ENCODE results near the gene ASCC1.
A peak's percentile ranks its signal among the peaks of the same experiment; 100 is the strongest.
"Not testable (repeated sequence)": the region's sequence is repeated elsewhere in the genome, so short reads cannot be mapped to it uniquely, and the experiment has no call there.

ASCC1 gene

DNA sequence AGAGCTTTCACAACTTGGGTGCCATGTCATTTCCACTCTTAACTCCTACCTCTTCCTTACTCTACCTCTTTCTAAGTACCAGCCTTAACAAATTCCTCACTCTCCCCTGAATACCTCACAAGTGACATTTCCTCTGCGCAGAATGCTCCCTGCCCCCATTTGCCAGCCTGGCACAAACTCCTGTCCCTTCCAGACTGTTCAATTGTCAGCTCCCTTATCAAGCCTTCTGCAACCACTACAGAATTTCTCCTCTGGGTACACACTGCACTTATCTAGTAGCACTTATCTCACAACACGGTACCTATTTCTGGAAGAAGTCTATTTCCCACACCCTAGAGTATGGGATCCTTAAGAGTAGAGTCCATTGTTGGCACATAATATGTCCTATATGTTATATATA, 39.4 kb downstream of the ASCC1 start:
- H3K9me3 Mint-ChIP-seq = no peaks in the 10 kb centered on the region
- no peak overlapping the region for H3K4me3 Mint-ChIP-seq
- no peaks in the 10 kb centered on the region for H3K27me3 Mint-ChIP-seq
- no peak for DNase-seq
- H3K27ac Mint-ChIP-seq = no peak overlapping the region
- H3K36me3 Mint-ChIP-seq (ENCODE audit: low read depth) = peaks cover 31% of the 10 kb centered on the region
- peaks cover 11% of the 10 kb centered on the region for H3K4me1 Mint-ChIP-seq (ENCODE audit: low read depth)

DNA sequence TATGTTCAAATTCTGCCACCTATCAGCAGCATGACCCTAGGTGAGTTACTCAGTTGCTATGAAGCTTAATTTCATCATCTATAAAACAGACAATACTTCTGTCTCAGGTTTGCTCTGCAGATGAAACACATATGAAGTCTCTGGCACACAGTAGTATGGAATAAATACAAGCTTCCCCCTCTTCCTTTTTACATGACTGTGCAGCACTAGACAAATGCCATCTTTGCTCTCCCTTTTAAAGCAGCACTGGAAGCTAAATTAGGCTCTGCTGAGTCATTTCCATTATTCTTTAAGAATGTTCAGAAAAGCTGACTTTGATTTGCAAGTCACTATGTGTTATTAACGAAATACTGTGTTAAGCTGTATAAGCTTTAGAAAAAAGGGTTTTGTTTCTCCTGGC, 40.9 kb downstream of the ASCC1 start:
- H3K27ac Mint-ChIP-seq = no peak overlapping the region
- no peaks in the 10 kb centered on the region for H3K27me3 Mint-ChIP-seq
- DNase-seq = no peak
- H3K4me1 Mint-ChIP-seq (ENCODE audit: low read depth) = peaks cover 17% of the 10 kb centered on the region
- no peaks in the 10 kb centered on the region for H3K9me3 Mint-ChIP-seq
- peaks cover 31% of the 10 kb centered on the region for H3K36me3 Mint-ChIP-seq (ENCODE audit: low read depth)
- H3K4me3 Mint-ChIP-seq = no peak overlapping the region

DNA sequence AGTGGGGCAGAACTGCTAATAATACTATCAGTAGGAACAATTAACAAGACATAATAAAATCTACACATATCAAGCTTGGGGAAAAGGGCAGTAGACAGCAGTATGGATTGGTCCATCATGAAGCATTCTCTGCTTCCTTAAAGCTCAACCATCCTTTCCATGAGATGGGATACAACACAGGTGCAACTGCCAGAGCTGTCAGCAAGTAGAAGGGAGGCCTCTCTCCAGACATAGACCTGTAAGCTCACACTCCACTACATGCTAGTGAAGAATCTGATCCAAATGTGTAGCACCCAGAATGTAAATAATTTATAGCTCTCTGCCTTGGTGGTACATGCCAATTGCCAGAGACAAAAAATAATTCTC, 41.8 kb downstream of the ASCC1 start:
- peaks cover 17% of the 10 kb centered on the region for H3K4me1 Mint-ChIP-seq (ENCODE audit: low read depth)
- no peaks in the 10 kb centered on the region for H3K27me3 Mint-ChIP-seq
- H3K9me3 Mint-ChIP-seq = no peaks in the 10 kb centered on the region
- H3K4me3 Mint-ChIP-seq = no peak overlapping the region
- H3K27ac Mint-ChIP-seq = no peak overlapping the region
- no peak for DNase-seq
- peaks cover 29% of the 10 kb centered on the region for H3K36me3 Mint-ChIP-seq (ENCODE audit: low read depth)

DNA sequence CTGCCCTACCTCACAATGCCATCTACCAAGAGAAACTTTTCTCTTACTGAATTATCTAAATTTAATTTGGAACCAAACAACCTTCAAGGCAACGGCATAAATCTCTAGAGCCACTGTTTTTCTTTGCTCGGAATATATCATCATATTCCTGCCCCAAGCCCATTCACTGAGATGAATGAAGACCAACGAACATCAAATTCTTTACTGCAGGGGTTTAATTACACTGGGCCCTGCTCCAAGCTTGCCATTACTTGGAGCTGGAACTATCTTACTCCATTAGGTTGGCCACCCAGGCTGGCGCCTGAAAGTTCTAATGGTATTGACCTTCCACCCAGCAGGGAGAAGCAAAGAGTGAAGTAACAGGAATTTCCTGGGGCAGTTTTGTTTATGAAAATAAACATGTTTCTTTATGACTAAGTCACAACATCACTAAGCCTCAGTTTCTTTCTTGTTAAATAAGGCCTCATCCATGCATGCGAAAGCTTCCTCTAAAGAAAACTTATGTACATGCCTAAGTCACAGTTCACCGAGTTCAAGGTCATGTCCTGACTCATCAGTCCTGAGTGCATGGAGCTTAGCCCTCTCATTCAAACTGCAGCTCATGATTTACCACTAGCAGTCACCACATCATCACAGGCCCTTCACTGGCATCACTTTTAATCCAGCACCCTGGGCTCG, 42.3 kb downstream of the ASCC1 start:
- Mint-ChIP-seq H3K27ac (peak overlapping the region; percentile 42), H3K36me3 (ENCODE audit: low read depth) (peaks cover 27% of the 10 kb centered on the region), H3K27me3 (no peaks in the 10 kb centered on the region), H3K4me3 (no peak overlapping the region), H3K4me1 (ENCODE audit: low read depth) (peaks cover 17% of the 10 kb centered on the region), H3K9me3 (no peaks in the 10 kb centered on the region)
- DNase-seq = no peak

DNA sequence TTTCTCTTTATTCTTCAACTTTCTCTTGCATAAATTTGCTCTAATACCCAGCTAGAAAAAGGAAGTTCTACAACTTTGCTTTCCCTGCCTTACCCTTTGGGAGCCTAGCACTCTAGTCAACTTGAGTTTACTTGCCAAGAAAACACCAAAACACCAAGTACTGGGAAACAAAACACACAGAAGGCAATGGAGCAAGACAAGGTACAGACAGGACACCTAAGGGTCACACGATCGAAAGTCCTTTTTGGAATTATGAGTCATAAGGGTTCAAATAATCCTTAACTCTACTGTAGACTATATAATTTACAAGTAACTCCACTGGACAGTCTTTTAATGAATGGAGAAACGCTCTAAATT, 42.8 kb downstream of the ASCC1 start:
- Mint-ChIP-seq H3K4me1 (ENCODE audit: low read depth) (peaks cover 17% of the 10 kb centered on the region), H3K36me3 (ENCODE audit: low read depth) (peaks cover 26% of the 10 kb centered on the region), H3K27ac (no peak overlapping the region), H3K4me3 (no peak overlapping the region), H3K27me3 (no peaks in the 10 kb centered on the region), H3K9me3 (no peaks in the 10 kb centered on the region)
- no peak for DNase-seq

DNA sequence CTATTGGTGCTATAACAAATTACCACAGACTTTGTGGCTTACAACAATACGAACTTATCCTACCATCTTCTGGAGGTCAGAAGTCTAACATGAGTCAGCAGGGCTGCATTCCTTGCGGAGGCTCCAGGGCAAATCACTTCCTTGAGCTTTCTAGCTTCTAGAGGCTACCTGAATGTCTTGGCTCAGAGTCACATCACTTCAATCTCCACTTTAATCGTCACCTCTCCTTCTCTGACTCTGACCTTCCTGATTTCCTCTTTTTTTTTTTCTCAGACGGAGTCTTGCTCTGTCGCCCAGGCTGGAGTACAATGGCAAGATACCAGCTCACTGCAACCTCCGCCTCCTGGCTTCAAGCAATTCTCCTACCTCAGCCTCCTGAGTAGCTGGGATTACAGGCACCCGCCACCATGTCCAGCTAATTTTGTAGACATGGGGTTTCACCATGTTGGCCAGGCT, 44.9 kb downstream of the ASCC1 start:
- Mint-ChIP-seq H3K27me3 (no peaks in the 10 kb centered on the region), H3K27ac (no peak overlapping the region), H3K9me3 (no peaks in the 10 kb centered on the region), H3K4me3 (no peak overlapping the region), H3K36me3 (ENCODE audit: low read depth) (peaks cover 24% of the 10 kb centered on the region), H3K4me1 (ENCODE audit: low read depth) (peaks cover 18% of the 10 kb centered on the region)
- DNase-seq = no peak

DNA sequence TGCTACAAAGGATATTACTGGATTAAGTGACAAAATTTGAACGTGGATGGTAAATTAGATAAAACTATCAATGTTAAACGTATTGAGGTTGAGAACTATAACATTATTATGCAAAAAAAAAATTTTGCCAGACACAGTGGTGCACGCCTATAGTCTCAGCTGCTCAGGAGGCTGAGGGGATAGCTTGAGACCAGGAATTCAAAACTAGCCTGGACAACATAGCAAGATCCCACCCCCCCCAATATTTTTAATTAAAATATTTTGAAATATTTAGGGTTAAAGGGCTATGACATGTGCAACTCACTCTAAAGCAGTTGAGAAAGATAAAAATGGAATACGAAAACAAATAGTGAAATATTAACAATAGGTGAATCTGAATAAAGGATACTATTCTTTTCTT, 45.3 kb downstream of the ASCC1 start:
- Mint-ChIP-seq H3K9me3 (no peaks in the 10 kb centered on the region), H3K4me1 (ENCODE audit: low read depth) (peaks cover 20% of the 10 kb centered on the region), H3K36me3 (ENCODE audit: low read depth) (peaks cover 24% of the 10 kb centered on the region), H3K27ac (no peak overlapping the region), H3K4me3 (no peak overlapping the region), H3K27me3 (no peaks in the 10 kb centered on the region)
- DNase-seq = no peak

DNA sequence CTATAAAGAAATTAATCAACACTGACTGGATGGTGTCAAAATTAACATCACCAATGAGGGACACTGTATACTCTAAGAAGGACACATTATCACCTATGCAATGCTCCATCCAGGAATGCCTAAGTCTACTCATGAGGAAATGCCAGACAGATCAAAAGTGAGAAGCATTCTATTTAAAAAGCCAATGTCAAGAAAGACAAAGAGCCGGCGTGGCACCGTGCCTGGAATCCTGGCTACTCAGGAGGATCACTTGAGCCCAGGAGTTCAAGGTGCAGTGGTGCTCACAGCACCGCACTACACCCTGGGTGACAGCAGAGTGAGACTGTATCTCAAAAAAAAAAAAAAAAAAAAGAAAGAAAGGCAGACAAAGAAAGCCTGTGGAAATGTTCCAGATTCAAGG, 45.8 kb downstream of the ASCC1 start:
- H3K36me3 Mint-ChIP-seq (ENCODE audit: low read depth) = peaks cover 24% of the 10 kb centered on the region
- no peaks in the 10 kb centered on the region for H3K9me3 Mint-ChIP-seq
- H3K27me3 Mint-ChIP-seq = no peaks in the 10 kb centered on the region
- peaks cover 25% of the 10 kb centered on the region for H3K4me1 Mint-ChIP-seq (ENCODE audit: low read depth)
- no peak overlapping the region for H3K27ac Mint-ChIP-seq
- no peak overlapping the region for H3K4me3 Mint-ChIP-seq
- no peak for DNase-seq

DNA sequence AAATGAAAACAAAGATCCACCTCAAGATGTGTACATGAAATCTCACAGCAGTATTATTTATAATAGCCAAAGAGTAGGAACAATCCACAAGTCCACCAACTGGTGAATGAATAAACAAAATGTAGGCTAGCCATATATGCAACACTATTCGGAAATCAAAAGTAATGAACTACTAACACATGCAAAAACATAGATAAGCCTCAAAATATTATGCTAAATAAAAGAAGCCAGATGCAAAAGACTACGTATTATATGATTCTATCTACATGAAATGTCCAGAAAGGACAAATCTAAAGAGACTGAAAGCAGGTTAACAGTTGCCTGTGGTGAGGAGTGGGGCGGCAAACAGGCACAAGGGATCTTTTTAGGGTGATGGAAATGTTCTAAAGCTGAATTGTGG, 49.0 kb downstream of the ASCC1 start:
- Mint-ChIP-seq H3K27me3 (no peaks in the 10 kb centered on the region), H3K9me3 (no peaks in the 10 kb centered on the region), H3K27ac (no peak overlapping the region), H3K4me1 (ENCODE audit: low read depth) (peaks cover 35% of the 10 kb centered on the region), H3K4me3 (no peak overlapping the region), H3K36me3 (ENCODE audit: low read depth) (peaks cover 29% of the 10 kb centered on the region)
- no peak for DNase-seq

DNA sequence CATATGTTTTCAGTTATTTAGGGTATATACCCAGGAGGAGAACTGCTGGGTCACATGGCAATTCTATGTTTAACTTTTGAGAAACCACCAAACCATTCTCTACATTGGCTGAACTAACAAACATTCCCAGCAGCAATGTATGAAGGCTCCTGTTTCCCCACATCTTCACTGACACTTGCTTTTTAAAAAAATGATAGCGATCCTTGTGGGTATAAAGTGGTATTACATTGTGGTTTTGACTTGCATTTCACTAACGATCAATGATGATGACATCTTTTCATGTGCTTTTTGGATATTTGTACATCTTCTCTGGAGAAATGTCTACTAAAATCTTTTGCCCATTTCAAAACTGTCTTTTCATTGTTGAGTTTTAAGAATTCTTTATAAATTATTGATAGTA, 51.5 kb downstream of the ASCC1 start:
- no peaks in the 10 kb centered on the region for H3K27me3 Mint-ChIP-seq
- H3K4me1 Mint-ChIP-seq (ENCODE audit: low read depth) = peaks cover 35% of the 10 kb centered on the region
- H3K4me3 Mint-ChIP-seq = no peak overlapping the region
- no peaks in the 10 kb centered on the region for H3K9me3 Mint-ChIP-seq
- DNase-seq = no peak
- peaks cover 36% of the 10 kb centered on the region for H3K36me3 Mint-ChIP-seq (ENCODE audit: low read depth)
- H3K27ac Mint-ChIP-seq = peak overlapping the region; percentile 57

DNA sequence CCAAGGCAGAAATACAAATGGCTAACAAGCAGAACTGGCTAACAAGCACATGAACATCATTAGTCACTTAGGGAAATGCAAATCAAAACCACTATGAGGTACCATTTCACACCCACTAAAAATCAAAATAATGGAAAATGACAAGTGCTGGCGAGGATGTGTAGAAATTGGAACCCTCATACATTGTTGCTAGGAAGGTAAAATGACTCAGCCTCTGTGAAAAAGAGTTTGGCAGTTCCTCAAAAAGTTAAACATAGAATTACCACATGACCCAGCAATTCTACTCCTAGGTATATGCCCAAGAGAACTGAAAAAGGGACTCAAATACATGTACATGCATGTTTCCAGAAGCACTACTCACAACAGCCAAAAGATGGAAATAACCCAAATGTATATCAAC, 53.1 kb downstream of the ASCC1 start:
- DNase-seq = no peak
- no peak overlapping the region for H3K4me3 Mint-ChIP-seq
- no peaks in the 10 kb centered on the region for H3K9me3 Mint-ChIP-seq
- H3K36me3 Mint-ChIP-seq (ENCODE audit: low read depth) = peaks cover 43% of the 10 kb centered on the region
- H3K27me3 Mint-ChIP-seq = no peaks in the 10 kb centered on the region
- peak overlapping the region; percentile 73 for H3K27ac Mint-ChIP-seq
- H3K4me1 Mint-ChIP-seq (ENCODE audit: low read depth) = peaks cover 35% of the 10 kb centered on the region

DNA sequence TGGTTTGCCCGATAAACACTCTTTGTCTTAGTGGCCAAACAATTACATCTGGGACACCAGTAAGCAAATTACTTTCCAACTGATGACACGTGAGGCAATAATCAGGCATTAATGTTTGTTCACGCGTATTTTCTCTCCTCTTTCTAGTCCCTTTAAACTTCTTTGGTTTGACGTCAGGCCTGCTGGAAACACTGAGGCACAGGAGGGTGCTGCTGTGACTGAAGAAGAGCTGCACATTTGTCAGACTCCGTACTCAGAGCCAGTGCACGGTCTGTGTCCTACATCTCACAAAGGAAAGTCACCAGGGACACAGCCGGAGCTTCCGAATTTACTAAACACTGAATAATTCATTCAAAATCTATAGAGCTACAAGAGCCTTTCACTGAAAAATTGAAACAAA, 57.9 kb downstream of the ASCC1 start:
- H3K36me3 Mint-ChIP-seq (ENCODE audit: low read depth) = peaks cover 60% of the 10 kb centered on the region
- no peaks in the 10 kb centered on the region for H3K9me3 Mint-ChIP-seq
- peaks cover 14% of the 10 kb centered on the region for H3K4me1 Mint-ChIP-seq (ENCODE audit: low read depth)
- DNase-seq = no peak
- H3K27me3 Mint-ChIP-seq = no peaks in the 10 kb centered on the region
- no peak overlapping the region for H3K27ac Mint-ChIP-seq
- H3K4me3 Mint-ChIP-seq = no peak overlapping the region

DNA sequence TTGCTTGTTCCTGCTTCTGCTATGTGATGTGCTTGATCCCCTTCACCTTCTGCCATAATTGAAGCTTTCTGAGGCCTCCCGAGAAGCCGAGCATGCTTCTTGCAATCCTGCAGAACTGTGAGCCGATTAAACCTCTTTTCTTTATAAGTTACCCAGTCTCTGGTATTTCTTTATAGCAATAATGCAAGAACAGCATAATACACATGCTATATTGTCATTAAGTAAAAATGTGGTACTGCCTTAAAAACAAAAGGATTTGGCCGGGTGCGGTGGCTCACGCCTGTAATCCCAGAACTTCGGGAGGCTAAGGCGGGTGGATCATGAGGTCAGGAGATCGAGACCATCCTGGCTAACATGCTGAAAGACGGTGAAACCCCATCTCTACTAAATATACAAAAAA, 59.9 kb downstream of the ASCC1 start:
- Mint-ChIP-seq H3K27me3 (no peaks in the 10 kb centered on the region), H3K4me1 (ENCODE audit: low read depth) (no peaks in the 10 kb centered on the region), H3K27ac (no peak overlapping the region), H3K4me3 (no peak overlapping the region), H3K9me3 (no peaks in the 10 kb centered on the region), H3K36me3 (ENCODE audit: low read depth) (peaks cover 62% of the 10 kb centered on the region)
- DNase-seq = no peak

DNA sequence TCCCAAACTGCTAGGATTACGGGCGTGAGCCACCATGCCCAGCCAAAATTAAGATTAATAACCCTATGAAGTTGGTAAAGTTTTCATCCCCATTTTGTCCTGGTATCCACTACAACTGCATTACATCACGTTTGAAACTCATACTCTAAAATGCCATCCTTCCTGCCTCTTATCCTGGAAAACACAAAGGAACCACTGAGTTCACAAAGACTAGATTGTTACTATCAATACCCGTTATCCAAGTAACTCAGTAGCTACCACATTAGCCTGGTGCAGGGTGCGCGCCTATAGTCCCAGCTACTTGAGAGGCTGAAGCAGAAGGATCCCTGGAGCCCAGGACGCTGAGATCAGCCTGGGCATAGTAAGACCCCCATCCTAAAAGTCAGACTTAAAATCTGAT, 63.8 kb downstream of the ASCC1 start:
- peaks cover 40% of the 10 kb centered on the region for H3K36me3 Mint-ChIP-seq (ENCODE audit: low read depth)
- no peak for DNase-seq
- H3K4me1 Mint-ChIP-seq (ENCODE audit: low read depth) = peaks cover 16% of the 10 kb centered on the region
- no peak overlapping the region for H3K4me3 Mint-ChIP-seq
- H3K9me3 Mint-ChIP-seq = no peaks in the 10 kb centered on the region
- H3K27ac Mint-ChIP-seq = no peak overlapping the region
- no peaks in the 10 kb centered on the region for H3K27me3 Mint-ChIP-seq

DNA sequence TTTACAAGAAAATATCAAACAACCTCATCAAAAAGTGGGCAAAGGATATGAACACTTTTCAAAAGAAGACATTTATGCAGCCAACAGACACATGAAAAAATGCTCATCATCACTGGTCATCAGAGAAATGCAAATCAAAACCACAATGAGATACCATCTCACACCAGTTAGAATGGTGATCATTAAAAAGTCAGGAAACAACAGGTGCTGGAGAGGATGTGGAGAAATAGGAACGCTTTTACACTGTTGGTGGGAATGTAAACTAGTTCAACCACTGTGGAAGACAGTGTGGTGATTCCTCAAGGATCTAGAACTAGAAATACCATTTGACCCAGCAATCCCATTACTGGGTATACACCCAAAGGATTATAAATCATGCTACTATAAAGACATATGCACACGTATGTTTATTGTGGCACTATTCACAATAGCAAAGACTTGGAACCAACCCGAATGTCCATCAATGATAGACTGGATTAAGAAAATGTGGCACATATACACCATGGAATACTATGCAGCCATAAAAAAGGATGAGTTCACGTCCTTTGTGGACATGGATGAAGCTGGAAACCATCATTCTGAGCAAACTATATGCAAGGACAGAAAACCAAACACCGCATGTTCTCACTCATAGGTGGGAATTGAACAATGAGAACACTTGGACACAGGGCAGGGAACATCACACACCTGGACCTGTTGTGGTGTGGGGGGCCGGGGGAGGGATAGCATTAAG, 65.2 kb downstream of the ASCC1 start:
- not testable (repeated sequence) for H3K4me3 Mint-ChIP-seq, H3K27me3 Mint-ChIP-seq, H3K9me3 Mint-ChIP-seq, H3K27ac Mint-ChIP-seq, DNase-seq
- Mint-ChIP-seq H3K4me1 (ENCODE audit: low read depth) (peaks cover 25% of the 10 kb centered on the region), H3K36me3 (ENCODE audit: low read depth) (peaks cover 29% of the 10 kb centered on the region)

DNA sequence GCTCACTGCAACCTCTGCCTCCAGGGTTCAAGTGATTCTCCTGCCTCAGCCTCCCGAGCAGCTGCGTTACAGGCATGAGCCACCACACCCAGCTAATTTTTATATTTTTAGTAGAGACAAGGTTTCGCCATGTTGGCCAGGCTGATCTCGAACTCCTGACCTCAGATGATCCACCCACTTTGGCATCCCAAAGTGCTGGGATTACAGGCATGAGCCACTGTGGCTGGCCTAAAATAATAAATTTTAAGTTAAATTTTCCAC, 68.8 kb downstream of the ASCC1 start:
- DNase-seq, H3K9me3 Mint-ChIP-seq: not testable (repeated sequence)
- H3K36me3 Mint-ChIP-seq (ENCODE audit: low read depth) = peaks cover 20% of the 10 kb centered on the region

More for the DNA sequence above, 68.8 kb downstream of the ASCC1 start:
- H3K27ac Mint-ChIP-seq, H3K27me3 Mint-ChIP-seq, H3K4me3 Mint-ChIP-seq: not testable (repeated sequence)
- peaks cover 25% of the 10 kb centered on the region for H3K4me1 Mint-ChIP-seq (ENCODE audit: low read depth)
